Measurements from ENCODE around the gene HLF.

HLF gene

DNA sequence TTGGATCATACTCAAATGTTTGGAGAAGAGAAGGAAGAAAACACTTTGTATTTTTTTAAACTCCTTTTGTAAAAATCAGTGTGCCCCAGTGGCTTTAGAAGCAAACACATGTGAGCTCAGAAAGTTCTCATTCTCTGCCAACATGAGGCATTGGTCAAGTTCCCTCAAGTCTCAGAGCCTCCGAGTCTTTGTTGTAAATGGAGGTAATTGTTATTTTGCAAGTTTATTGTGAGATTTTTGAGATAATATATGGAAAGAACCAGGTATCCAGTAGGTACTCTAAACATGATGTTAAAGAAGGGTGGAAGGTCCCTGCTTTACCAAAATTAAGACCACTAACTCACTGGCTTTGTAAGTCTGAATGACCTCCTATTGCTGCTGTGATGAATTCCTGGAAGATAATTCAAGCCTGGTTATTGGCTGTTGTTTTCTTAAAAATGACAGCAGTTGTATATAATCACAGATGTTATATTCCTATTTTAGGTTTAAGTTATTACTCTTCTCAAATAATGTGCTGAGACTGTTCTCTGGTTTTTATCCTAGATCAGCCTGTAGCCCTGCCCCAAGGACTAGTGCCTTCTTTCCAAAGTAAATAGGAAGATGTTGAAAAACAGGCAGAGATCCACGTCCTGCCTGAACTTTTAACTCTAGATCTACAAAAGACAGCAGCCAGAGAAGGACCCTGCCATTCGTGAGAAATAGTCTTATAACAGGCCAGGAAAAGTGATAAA is 2.4 kb downstream of the HLF start:
- Histone ChIP-seq H3K27ac (ENCODE audit: low read length) (no peak overlapping the region), H3K9me3 (ENCODE audit: control insufficient read depth, insufficient read depth, low read length) (no peaks in the 10 kb centered on the region), H3K27me3 (ENCODE audit: control insufficient read depth, insufficient read depth, low read length) (peaks cover 26% of the 10 kb centered on the region; the same call in 1 of the 2 replicates), H3K4me1 (ENCODE audit: control insufficient read depth, insufficient read depth, low read length) (peaks cover 4% of the 10 kb centered on the region; the same call in 1 of the 2 replicates), H3K36me3 (ENCODE audit: control insufficient read depth, insufficient read depth, low read length) (no peaks in the 10 kb centered on the region), H3K4me3 (ENCODE audit: low read length) (no peak overlapping the region)
- WGBS (ENCODE audit: insufficient coverage, insufficient read length) = no CpG with 5 or more reads among the region's 3 CpGs
- DNase-seq (ENCODE audit: low read depth, low spot score) = no peak

DNA sequence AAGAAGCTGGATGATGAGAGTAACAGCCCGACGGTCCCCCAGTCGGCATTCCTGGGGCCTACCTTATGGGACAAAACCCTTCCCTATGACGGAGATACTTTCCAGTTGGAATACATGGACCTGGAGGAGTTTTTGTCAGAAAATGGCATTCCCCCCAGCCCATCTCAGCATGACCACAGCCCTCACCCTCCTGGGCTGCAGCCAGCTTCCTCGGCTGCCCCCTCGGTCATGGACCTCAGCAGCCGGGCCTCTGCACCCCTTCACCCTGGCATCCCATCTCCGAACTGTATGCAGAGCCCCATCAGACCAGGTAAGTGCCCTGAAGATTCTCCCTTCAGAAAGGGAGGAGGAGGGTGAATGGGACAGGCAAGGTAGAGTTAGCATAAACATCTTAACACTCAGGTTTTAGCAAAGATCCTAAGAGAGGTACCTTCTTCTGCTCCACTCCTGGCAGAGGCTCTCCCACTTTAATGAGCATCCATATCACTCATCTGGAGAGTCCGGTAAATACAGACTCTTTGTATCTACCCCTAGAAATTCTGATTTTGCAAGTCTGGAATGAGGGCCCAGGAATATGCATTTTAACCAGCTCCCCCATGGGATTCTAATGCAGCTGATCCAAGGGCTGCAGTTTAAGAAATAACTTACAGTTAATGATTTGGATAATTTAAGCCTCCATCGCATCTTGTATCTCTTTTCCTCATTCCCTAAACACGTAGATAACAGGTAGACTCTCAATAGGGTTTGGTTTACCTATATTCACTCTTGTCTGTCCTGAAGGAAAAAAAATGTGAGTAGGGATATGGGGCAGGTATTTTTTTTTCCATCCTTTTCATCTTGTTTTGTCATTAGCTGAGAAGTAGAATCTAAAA is 3.3 kb downstream of the HLF start:
- WGBS (ENCODE audit: insufficient coverage, insufficient read length) = no CpG with 5 or more reads among the region's 11 CpGs
- no peaks in the 10 kb centered on the region for H3K9me3 ChIP-seq (ENCODE audit: control insufficient read depth, insufficient read depth, low read length)
- H3K36me3 ChIP-seq (ENCODE audit: control insufficient read depth, insufficient read depth, low read length) = no peaks in the 10 kb centered on the region
- peaks cover 21% of the 10 kb centered on the region; the same call in 1 of the 2 replicates for H3K27me3 ChIP-seq (ENCODE audit: control insufficient read depth, insufficient read depth, low read length)
- H3K4me3 ChIP-seq (ENCODE audit: low read length) = no peak overlapping the region
- no peak overlapping the region for H3K27ac ChIP-seq (ENCODE audit: low read length)
- DNase-seq (ENCODE audit: low read depth, low spot score) = no peak
- peaks cover 4% of the 10 kb centered on the region; the same call in 1 of the 2 replicates for H3K4me1 ChIP-seq (ENCODE audit: control insufficient read depth, insufficient read depth, low read length)

DNA sequence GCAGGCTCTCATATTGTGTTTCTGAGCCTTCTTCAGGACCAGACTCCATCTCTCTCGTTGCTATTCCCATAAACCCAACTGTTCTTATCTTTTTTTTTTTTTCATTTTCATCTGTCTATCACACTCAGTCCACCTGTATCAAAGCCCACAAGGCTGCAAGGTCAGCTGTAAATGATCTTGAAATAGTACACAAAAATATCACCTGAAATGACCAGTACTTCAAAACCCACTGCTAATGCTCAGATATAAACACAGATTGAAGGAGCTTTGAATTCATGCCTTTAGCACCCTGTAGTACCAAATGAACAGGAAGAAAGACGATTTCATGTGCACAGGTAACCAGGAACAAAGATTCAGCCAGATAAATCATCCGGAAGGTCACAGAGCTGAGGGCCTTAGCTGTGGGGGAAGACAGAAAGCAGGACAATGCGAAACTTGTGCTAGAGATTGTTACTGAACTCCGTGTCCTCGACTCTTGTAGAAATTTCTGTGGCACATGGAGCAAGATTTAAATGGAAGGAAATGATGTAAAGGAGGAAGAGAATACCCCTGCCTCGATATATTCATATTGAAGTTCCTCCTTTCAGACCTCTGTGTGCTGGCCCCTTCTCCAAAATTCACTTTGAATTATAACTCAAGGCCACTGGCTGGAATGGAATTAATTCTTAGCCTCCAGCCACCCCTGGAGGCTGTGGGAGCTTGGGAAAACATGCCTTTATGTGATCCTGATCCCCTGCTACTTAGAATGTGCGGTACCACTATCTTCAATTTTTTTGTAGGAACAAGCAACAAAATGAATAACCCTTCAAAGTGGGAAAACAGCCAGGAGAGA is 4.1 kb downstream of the HLF start:
- H3K9me3 ChIP-seq (ENCODE audit: control insufficient read depth, insufficient read depth, low read length) = no peaks in the 10 kb centered on the region
- DNase-seq (ENCODE audit: low read depth, low spot score) = no peak
- H3K4me1 ChIP-seq (ENCODE audit: control insufficient read depth, insufficient read depth, low read length) = peaks cover 4% of the 10 kb centered on the region; the same call in 1 of the 2 replicates
- peaks cover 14% of the 10 kb centered on the region; the same call in 1 of the 2 replicates for H3K27me3 ChIP-seq (ENCODE audit: control insufficient read depth, insufficient read depth, low read length)
- no CpG with 5 or more reads among the region's 8 CpGs for WGBS (ENCODE audit: insufficient coverage, insufficient read length)
- H3K36me3 ChIP-seq (ENCODE audit: control insufficient read depth, insufficient read depth, low read length) = no peaks in the 10 kb centered on the region
- H3K27ac ChIP-seq (ENCODE audit: low read length) = no peak overlapping the region
- no peak overlapping the region for H3K4me3 ChIP-seq (ENCODE audit: low read length)

DNA sequence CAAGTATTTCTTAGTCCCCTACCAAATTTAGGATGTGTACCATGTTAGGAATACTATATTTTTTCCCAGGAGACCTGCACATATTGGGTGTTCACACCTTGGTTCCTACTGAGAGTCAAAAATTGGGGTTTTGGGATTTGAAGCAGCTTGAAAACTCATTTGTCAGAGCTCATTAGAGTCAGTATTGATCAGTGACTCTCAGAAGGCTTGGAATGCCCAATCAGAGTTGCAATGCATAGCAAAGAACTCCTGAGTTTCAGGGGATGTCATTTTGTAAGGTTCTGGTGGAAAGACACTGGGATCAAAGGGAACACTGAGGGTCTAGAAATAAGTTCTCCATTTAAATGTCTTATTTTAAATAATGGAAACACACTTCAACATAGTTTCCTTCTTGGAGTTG is 5.1 kb downstream of the HLF start:
- no peak overlapping the region for H3K4me3 ChIP-seq (ENCODE audit: low read length)
- H3K27me3 ChIP-seq (ENCODE audit: control insufficient read depth, insufficient read depth, low read length) = peaks cover 9% of the 10 kb centered on the region; the same call in 1 of the 2 replicates
- no peak for DNase-seq (ENCODE audit: low read depth, low spot score)
- no peak overlapping the region for H3K27ac ChIP-seq (ENCODE audit: low read length)
- H3K36me3 ChIP-seq (ENCODE audit: control insufficient read depth, insufficient read depth, low read length) = no peaks in the 10 kb centered on the region
- peaks cover 3% of the 10 kb centered on the region; the same call in 1 of the 2 replicates for H3K4me1 ChIP-seq (ENCODE audit: control insufficient read depth, insufficient read depth, low read length)
- no peaks in the 10 kb centered on the region for H3K9me3 ChIP-seq (ENCODE audit: control insufficient read depth, insufficient read depth, low read length)

DNA sequence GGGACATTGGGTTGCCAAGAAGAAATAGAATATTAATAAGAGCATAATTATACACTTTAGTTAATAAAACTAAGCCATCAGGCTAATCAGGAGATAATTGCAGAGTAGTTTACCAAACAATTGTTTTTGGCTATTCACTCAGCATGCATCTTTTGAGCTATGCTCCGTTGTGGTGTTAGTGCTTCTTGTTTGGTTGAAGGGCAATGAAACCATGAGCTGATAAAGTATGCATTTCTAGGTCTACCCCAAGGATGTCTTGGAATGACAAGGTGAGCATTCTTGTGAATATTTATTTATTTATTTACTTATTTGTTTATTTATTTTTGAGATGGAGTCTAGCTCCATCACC is 6.4 kb downstream of the HLF start:
- no peaks in the 10 kb centered on the region for H3K9me3 ChIP-seq (ENCODE audit: control insufficient read depth, insufficient read depth, low read length)
- no peak overlapping the region for H3K27ac ChIP-seq (ENCODE audit: low read length)
- peaks cover 2% of the 10 kb centered on the region; the same call in 1 of the 2 replicates for H3K4me1 ChIP-seq (ENCODE audit: control insufficient read depth, insufficient read depth, low read length)
- no peak for DNase-seq (ENCODE audit: low read depth, low spot score)
- peaks cover 4% of the 10 kb centered on the region; the same call in 1 of the 2 replicates for H3K27me3 ChIP-seq (ENCODE audit: control insufficient read depth, insufficient read depth, low read length)
- no peak overlapping the region for H3K4me3 ChIP-seq (ENCODE audit: low read length)
- no CpG with 5 or more reads among the region's 1 CpG for WGBS (ENCODE audit: insufficient coverage, insufficient read length)
- H3K36me3 ChIP-seq (ENCODE audit: control insufficient read depth, insufficient read depth, low read length) = no peaks in the 10 kb centered on the region

DNA sequence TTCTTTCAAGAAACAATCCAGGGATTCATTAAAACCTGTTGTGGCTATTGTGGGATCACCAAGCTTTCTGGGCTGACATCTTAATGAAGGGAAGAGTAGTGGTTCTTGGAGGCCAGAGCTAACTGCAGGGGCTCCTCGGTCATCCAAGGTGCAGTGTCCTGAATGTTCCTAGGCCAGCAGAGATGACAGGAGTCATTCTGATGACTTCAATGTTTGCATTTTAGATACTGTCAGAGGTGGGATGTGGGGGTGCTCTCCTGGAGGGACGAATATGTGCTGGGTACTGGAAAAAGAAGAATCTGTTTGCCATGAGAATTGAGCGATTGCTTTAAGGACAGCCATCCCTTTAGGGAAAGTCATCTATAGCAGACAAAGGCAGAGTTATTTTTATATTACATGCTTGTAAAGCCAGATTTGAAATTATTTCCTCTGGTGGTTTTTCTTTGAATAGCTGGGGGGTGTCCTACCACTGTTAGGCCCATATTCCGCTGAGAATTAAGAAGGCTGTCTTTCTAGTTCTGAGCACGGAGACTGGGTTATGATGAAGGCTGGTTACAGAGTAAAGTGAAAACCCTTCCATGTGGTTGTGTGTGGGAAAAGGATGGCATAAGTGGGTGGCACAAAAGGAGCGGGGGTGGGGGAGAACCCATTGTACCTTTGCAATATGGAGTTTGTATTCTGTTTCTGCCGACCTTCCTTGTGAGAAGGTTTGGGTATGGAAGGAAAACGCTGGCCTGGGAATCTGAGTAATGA is 7.4 kb downstream of the HLF start:
- WGBS (ENCODE audit: insufficient coverage, insufficient read length) = no CpG with 5 or more reads among the region's 8 CpGs
- H3K9me3 ChIP-seq (ENCODE audit: control insufficient read depth, insufficient read depth, low read length) = no peaks in the 10 kb centered on the region
- no peaks in the 10 kb centered on the region for H3K27me3 ChIP-seq (ENCODE audit: control insufficient read depth, insufficient read depth, low read length)
- no peaks in the 10 kb centered on the region for H3K4me1 ChIP-seq (ENCODE audit: control insufficient read depth, insufficient read depth, low read length)
- no peak overlapping the region for H3K4me3 ChIP-seq (ENCODE audit: low read length)
- no peak for DNase-seq (ENCODE audit: low read depth, low spot score)
- no peaks in the 10 kb centered on the region for H3K36me3 ChIP-seq (ENCODE audit: control insufficient read depth, insufficient read depth, low read length)
- no peak overlapping the region for H3K27ac ChIP-seq (ENCODE audit: low read length)

DNA sequence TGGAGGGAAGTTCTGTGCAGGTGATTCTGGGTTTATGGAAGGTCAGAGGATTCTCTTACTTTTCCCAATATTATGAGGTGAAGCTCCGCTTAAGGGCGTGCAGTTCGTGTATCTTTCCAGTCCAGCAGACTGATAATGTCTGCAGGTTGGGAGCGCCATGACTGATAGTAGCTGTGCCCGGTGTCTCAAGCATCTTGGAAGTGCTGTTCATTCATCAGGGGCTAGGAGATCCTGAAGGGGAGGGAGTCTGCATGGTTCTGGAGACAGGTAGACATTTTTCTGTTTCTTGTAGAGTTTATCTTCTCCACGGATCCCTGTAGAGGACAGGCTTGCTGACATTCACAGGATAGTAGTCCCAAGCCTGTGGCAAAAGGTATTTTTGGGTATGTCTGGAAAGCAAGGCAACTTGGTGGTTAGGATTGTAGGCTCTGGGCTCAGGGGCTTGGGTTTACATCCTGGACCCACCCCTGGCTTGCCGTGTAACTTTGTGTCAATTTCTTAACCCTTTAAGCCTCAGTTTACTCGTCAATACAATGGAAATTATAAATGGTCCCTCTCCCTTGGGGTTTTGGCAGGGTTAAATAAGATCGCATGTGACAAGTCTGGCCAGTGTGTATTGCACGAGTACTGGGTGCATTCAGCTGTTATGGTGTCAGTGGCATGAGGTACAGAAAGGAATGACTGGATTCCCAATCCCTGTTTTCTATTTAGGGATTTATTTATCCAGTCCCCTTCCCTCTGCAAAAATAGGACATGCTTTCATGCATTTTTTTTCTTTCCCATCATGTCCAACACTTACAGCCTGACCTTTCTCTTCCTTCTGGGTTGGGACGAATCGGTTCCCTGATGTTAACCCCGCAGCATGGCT is 8.2 kb downstream of the HLF start:
- H3K4me3 ChIP-seq (ENCODE audit: low read length) = no peak overlapping the region
- no peaks in the 10 kb centered on the region for H3K9me3 ChIP-seq (ENCODE audit: control insufficient read depth, insufficient read depth, low read length)
- DNase-seq (ENCODE audit: low read depth, low spot score) = no peak
- H3K36me3 ChIP-seq (ENCODE audit: control insufficient read depth, insufficient read depth, low read length) = no peaks in the 10 kb centered on the region
- no CpG with 5 or more reads among the region's 13 CpGs for WGBS (ENCODE audit: insufficient coverage, insufficient read length)
- no peak overlapping the region for H3K27ac ChIP-seq (ENCODE audit: low read length)
- H3K27me3 ChIP-seq (ENCODE audit: control insufficient read depth, insufficient read depth, low read length) = no peaks in the 10 kb centered on the region
- H3K4me1 ChIP-seq (ENCODE audit: control insufficient read depth, insufficient read depth, low read length) = no peaks in the 10 kb centered on the region

DNA sequence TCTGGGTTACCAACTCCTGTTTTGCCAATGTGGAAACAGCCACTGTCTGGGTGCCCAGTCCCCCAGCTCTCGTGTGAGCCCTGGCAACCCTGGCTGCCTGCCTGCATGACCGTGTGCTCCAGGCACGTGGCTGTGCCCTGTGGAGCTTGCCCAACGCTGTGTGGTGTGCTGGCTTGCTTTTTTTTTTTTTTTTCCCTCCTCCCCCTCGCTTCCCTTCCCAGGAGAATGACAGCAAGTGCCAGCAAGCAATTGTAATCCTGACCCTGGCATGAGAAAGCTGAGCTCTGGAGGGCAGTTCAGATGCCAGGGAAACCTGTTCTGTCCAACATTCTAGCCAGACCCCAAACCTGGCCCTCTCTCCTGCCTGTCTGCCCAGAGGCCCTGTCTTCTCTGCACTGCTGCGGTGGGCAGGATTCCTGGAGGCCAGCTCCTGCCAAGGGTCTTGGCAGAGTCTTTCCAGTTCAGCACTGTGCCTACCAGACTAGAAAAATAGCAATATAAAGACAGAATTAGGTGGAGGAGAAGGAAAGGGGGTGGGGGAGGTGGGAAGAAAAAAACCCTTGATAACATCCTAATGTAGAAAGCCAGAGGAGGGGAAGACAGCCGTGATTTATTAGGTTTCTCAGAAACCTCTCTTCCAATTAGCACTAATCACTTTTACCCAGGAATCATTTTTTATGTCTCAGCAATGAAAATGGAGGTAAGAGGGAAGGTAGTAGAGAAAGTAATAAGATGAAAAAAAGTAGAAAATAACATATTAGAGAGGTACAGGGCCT is 9.0 kb downstream of the HLF start:
- no peaks in the 10 kb centered on the region for H3K9me3 ChIP-seq (ENCODE audit: control insufficient read depth, insufficient read depth, low read length)
- no peak for DNase-seq (ENCODE audit: low read depth, low spot score)
- no peak overlapping the region for H3K4me3 ChIP-seq (ENCODE audit: low read length)
- H3K36me3 ChIP-seq (ENCODE audit: control insufficient read depth, insufficient read depth, low read length) = no peaks in the 10 kb centered on the region
- H3K4me1 ChIP-seq (ENCODE audit: control insufficient read depth, insufficient read depth, low read length) = no peaks in the 10 kb centered on the region
- H3K27ac ChIP-seq (ENCODE audit: low read length) = no peak overlapping the region
- no CpG with 5 or more reads among the region's 7 CpGs for WGBS (ENCODE audit: insufficient coverage, insufficient read length)
- H3K27me3 ChIP-seq (ENCODE audit: control insufficient read depth, insufficient read depth, low read length) = no peaks in the 10 kb centered on the region
